DMS 273 treated with DMSO at 0.1 percent for 48 hours (cell line): ENCODE results near the gene NLRP6.
"Not testable (repeated sequence)": the region's sequence is repeated elsewhere in the genome, so short reads cannot be mapped to it uniquely, and the experiment has no call there.

Source experiments
- DNase-seq: peaks from one replicate; lab custom pipeline; 2025; lab: John Stamatoyannopoulos, UW

NLRP6 gene

GRCh38 chr11:325796-326591, 47.8 kb downstream of the NLRP6 start:
- DNase-seq, result no peak

GRCh38 chr11:326592-326841, 48.3 kb downstream of the NLRP6 start:
- DNase-seq, result no peak

- no peak for DNase-seq
Measured at GRCh38 chr11:326842-327580, 48.8 kb downstream of the NLRP6 start.

GRCh38 chr11:327581-327923, 49.3 kb downstream of the NLRP6 start:
- DNase-seq, result no peak

GRCh38 chr11:328012-328411, 49.8 kb downstream of the NLRP6 start:
- no peak for DNase-seq

GRCh38 chr11:328516-329100, 50.4 kb downstream of the NLRP6 start:
- not testable (repeated sequence) for DNase-seq

GRCh38 chr11:329886-330253, 51.7 kb downstream of the NLRP6 start:
- no peak for DNase-seq

- DNase-seq, result no peak
Measured at GRCh38 chr11:330307-330693, 52.1 kb downstream of the NLRP6 start.

- no peak for DNase-seq
Measured at GRCh38 chr11:330694-331357, 52.6 kb downstream of the NLRP6 start.

- no peak for DNase-seq
Measured at GRCh38 chr11:331358-332060, 53.3 kb downstream of the NLRP6 start.

GRCh38 chr11:332651-333480, 54.7 kb downstream of the NLRP6 start:
- no peak for DNase-seq

- DNase-seq, result not testable (repeated sequence)
Measured at GRCh38 chr11:333616-334263, 55.5 kb downstream of the NLRP6 start.

GRCh38 chr11:334264-334994, 56.2 kb downstream of the NLRP6 start:
- no peak for DNase-seq
